Measurements from ENCODE around the gene INSR.
"Not testable (repeated sequence)": the region's sequence is repeated elsewhere in the genome, so short reads cannot be mapped to it uniquely, and the experiment has no call there.

Gene INSR

DNA sequence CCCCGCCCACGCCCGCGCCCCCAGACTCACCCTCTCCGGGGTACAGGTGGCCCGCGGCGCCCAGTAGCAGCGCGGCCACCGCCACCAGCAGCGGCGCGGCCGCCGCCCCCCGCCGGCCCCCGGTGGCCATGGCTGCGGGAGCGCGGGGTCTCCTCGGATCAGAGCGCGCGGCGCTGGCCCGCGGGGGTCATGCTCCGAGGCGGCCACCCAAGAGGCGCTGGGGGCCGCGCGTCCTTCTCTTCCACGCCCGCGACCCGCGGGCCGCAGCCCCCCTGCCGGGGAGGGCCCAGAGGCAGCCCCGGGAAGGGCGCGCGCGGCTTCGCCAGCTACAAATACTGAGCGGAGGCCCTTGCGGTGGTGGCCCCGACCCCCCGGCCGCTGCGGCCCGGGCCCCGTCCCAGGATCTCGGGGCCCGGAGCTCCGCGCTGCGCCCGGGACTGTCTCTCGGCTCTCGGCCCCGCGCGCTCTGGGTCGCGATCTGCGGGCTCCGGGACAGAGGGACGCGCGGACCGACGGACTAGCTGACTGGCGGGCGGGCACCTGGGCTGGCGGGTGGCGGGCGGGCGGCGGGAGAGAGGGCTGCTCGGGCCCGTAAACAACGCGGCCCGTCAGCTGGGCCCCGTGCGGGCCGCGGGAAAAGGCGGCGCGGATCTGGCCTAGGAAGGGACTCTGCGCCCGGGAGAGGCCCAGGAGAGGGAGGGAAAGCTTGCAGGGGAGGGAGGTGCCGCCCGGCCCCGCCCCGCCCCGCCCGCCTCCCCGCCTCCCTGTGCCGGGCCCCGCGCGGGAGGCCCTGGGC, at the start of gene INSR:
Gene INSR, minus strand, starts transcription at position 653 of the 796 bp plus-strand sequence. Its CDS starts 523 bp downstream, at position 130.
- DNase-seq (ENCODE audit: low spot score) = peak; percentile 85

DNA sequence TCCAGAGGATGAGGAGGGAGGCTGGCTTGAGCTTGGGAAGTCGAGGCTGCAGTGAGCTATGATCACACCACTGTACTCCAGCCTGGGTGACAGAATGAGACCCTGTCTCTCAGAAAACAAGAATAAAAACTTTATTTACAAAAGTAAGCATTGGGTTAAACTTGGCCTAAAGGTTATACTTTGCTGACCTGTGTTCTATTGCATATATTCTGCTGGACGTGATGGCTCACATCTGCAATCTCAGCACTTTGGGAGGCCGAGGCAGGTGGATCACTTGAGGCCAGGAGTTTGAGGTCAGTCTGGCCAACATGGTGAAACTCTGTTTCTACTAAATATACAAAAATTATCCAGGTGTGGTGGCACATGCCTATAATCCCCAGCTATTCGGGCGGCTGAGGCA, 47.9 kb upstream of the INSR start:
- no peak for DNase-seq (ENCODE audit: low spot score)

DNA sequence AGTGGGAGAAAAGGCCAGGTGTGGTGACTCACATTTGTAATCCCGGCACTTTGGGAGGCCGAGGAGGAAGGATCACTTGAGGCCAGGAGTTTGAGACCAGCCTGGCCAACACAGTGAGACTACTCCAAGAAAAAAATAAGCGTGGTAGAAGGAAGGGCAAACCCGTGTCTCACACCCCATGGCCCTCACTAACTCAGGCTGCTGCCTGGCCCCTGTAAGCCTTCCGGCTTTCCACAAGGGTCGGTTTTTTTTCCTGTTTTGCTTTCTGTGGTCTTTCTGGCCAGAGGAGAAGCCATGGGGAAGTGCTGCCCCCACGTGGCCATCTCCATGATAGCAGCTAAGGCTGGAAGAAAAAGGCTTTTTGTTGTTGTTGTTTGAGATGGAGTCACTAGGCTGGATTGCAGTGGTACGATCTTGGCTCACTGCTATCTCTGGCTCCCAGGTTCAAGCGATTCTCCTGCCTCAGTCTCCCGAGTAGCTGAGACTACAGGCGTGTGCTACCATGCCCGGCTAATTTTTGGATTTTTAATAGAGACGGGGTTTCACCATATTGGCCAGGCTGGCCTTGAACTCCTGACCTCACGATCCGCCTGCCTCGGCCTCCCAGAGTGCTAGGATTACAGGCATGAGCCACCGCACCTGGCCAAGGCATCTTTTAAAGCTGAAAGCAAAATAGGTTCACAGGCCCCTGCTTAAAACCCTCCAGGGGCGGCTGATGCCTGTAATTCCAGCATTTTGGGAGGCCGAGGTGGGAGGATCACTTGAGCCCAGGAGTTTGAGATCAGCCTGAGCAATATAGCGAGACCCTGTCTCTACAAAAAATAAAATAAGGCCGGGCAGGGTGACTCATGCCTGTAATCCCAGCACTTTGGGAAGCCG, 47.0 kb upstream of the INSR start:
- peak; percentile 77 for DNase-seq (ENCODE audit: low spot score)

DNA sequence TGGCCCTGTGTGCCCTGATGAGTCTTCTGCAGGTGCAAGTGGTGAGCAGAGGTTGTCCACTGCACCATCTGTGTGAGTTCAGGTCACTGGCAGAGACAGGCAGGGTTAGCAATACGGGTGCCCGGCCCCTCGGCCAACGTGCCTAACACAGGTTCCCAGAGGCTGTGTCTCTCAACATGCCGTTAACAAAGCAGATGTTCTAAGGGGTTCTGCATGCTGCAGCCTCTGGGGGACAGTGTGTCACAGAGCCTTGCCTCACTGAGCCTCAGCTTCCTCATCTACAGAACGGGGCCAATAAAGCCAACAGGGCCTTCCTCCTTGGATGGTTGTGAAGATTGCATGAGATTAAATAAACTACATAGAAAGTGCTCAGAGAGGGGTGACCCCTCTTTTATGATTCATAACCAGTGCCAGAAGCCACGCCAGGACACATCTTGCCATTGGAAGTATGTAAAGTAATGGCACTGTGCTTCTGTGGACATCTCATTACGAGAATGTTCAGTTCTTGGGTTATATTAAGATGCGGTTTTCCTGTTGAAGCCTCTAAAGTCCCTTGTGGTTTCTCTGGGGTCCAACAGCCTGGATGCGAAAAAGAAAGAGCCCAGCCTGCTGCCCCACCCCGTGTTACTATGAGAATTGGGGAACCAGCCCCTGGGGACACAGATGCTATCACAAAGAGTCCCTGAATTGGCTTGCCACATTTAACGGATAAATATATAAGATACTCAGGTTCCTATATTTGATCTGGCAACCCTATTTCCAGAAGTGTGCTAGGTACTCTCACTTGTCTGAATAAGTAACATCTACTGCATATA, 43.4 kb upstream of the INSR start:
- peak; percentile 56 for DNase-seq (ENCODE audit: low spot score)

DNA sequence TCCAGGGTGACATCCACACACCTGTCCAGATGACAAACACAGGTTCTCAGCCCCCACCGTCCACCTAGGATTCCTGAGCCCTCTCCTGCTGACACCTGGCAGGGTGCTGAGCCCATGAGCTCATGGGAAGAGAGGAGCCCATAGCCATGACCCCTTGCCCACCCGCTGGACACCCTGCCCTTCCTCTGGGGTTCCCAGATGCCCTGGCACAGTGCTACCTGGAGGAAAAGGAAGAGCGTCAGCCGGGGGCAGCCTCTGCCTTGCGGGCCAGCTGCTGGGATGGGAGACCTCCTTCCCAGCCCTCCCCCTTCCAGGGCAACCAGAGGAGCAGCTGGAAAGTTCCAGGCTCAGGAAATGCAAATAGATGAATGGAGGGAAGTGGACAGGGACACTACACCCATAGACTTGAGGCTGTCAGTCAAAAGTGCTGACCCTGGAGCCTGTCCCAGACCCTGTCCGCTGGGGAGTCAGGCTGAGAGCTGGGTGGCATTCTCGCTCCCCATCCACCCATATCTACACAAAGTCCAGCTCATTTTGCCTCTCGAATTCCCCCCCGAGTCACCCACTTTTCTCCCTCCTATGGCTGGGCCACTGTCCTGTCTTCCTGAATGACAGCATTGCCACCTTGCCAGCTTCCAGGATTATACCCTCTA, 42.2 kb upstream of the INSR start:
- DNase-seq (ENCODE audit: low spot score) = no peak

DNA sequence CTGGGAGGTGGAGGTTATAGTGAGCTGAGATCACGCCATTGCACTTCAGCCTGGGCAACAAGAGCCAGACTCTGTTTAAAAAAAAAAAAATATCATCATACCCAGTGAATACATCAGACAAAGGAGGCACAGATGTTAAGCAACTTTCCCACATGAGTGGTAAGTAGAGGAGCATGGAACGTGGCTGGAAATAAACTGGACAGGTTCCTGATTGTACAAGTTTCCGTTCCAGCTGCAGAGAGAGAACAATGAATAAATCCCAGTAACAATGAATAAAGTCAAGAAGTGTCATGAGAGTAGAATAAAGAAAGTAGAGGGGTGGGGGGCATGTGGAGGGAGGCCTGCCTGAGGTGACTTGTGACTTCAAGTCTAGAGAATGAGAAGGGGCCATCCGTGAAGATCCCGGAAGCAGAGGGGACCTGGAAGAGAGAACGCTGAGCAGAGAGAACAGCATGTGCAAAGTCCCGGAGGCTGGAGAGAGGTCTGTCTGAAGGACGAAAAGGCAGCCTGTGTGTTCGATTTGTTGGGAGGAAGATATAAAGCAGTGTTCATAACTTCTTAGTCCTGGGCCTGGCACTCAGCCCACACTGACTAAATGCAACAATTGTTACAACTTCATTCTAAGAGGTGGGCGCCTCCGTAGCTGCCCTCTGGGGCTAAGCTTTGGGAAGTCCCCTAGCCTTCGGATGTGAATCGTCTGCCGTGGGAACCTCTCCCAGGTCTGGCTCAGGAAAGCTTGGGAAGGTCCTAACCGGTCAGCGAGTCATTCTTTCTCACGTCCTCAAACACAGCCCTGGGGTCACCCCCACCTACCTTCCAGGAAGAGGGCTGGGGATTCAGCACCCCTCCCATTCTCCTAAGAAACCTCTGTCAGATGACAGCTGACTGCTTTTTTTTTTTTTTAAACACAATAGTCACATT, 39.2 kb upstream of the INSR start:
- no peak for DNase-seq (ENCODE audit: low spot score)

DNA sequence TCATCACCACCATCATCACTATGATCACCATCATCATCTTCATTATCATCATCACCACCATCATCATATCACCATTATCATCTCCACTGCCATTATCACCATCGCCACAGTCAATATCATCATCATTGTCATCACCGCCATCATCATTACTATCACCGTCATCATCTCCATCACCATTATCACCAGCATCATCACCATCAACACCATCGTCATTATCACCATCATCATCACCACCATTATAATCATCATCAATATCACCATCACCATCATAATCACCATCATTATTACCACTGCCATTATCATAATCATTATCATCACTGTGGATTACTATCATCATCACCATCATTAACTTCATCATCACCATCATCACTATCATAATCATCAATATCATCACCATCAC, 37.2 kb upstream of the INSR start:
- no peak for DNase-seq (ENCODE audit: low spot score)

DNA sequence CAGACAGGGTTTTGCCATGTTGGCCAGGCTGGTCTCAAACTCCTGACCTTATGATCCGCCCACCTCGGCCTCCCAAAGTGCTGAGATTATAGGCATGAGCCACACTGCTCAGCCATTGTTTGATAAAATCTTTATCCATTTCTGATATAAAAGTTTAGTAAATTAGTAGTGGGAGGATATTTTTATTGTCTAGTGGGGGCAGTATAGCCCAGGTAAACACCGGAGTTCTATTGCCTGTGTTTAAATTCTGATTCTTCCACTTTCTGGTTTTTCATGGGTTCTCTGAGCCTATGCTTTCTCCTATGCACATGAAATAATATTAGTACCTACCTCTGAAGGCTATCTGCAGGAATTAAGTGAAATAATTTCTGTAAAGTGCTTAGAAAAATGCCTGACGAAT, 34.4 kb upstream of the INSR start:
- DNase-seq (ENCODE audit: low spot score) = no peak

DNA sequence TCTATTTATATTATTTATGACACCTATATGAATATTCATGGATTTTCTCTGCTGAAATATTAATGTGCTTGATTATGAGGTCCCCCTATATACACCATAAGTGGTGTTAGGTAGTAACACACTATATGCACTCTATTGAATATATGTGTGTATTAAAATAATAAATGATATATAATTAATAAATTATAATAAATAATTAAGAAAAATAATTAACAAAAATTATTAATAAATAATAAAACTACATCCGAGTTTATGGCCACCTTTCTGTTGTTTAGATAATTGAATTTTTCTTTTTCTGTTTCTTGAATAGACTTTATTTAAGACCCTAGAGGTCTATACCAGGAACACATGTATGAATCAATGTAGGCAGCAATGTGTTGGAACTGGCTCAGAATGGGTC, 33.6 kb upstream of the INSR start:
- no peak for DNase-seq (ENCODE audit: low spot score)

DNA sequence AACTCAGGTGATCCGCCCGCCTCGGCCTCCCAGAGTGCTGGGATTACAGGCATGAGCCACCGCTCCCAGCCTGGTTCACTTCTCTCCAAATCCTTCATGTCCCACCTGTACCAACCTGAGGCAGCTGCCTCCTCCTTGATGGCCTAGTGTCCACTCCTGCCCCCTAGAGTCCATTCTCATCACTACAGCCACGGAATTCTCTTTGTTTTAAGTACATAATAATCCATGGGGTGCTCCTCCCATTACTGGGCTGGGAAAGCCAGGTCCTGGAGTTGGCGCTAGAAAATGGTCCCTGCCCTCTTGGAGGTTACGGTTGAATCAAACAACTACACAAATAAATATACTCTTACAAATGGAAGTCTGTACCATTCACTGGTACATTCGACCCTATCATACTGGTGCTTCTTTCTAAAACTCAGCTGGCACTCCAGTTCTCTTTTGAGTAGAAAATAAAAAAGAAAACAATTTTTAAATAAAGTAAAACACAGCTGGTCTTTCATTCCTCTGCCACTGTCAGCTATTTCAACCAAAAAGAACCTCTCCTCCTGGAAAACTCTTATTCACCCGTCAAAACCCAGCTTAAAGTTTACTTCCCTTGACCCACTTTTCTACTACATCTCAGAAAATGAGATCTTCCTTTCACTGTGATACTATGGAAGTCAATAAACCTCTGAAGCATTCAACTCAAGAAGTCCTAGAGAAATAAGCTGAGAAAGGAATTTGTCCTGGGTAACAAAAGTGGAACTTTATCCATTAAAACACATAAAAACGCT, 32.1 kb upstream of the INSR start:
- DNase-seq (ENCODE audit: low spot score) = no peak

DNA sequence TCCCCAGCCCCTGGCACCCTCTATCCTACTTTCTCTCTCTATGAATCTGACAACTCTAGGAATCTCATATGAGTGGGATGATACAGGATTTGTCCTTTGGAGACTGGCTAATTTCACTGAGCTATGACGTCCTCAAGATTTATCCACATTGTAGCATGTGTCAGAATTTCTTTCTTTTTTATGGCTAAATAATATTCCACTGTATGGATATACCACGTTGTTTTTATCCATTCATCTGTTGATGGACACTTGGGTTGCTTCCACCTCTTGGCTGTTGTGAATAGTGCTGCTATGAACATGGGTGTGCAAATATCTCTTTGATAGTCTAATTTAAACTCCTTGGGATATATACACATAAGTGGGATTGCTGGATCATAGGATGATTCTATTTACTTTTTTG, 24.0 kb upstream of the INSR start:
- no peak for DNase-seq (ENCODE audit: low spot score)

DNA sequence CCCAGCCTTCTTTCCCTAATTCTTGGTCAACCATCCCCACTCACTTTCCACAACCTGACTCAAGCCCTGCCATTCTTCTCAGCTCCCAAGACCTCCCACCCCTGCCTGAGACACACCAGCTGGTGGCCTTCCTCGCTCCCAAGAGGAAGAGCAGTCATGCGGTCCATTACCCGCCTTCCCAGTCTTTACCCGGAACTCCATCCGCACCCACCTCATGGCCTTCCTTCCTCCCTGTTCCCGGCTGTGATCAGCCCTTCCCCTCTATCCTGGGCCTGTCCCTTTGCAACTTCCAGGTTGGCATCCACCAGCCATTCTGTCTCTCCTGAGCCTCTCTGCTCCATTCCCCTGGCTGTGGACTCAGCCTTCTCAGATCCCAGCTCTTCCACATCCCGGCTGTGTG, 18.6 kb upstream of the INSR start:
- DNase-seq (ENCODE audit: low spot score) = no peak

DNA sequence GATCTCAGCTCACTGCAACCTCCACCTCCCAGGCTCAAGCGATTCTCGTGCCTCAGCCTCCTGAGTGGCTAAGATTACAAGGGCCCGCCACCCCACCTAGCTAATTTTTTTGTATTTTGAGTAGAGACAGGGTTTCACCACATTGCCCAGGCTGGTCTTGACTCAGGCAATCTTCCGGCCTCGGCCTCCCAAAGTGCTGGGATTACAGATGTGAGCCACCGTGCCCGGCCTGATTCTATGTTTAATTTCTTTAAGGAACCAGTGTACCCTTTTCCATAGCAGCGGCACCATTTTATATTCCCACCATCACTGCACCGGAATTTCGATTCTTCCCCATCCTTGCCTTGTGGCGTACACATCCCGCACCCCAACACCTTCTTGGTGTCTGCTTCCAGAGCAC, 17.7 kb upstream of the INSR start:
- no peak for DNase-seq (ENCODE audit: low spot score)

DNA sequence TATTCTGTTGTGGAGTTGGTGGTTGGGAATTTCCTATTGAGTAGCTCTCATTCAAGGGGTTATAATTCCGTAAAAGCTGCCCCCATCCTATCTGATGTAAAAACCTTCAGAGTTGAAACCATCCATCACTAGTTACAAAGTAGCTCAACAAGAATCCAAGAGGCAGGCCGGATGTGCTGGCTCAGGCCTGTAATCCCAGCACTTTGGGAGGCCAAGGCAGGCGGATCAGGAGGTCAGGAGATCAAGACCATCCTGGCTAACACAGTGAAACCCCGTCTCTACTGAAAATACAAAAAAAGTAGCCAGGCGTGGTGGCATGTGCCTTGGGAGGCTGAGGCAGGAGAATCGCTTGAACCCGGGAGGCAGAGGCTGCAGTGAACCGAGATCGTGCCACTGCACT, 14.1 kb upstream of the INSR start:
- not testable (repeated sequence) for DNase-seq (ENCODE audit: low spot score)

DNA sequence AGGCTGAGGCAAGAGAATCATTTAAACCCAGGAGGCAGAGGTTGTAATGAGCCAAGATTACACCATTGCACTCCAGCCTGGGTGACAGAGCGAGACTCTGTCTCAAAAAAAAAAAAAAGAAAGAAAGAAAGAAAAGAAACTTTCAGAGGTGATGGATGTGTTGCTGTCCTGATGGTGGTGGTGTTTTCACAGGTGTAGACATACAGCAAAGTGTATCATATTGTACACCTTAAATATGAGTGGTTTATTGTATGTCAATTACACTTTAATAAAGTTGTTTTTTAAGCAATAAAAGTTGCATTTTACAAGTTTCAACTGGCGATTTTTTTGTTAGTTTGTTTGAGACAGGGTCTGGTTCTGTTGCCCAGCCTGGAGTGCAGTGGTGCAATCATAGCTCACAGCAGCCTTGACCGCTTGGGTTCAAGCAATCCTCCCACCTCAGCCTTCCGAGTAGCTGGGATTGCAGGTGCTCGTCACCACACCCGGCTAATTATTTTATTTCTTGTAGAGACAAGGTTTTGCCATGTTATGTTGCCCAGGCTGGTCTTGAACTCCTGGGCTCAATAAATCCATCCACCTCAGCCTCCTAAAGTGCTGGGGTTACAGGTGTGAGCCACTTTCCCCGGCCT, 13.5 kb upstream of the INSR start:
- DNase-seq (ENCODE audit: low spot score) = no peak

DNA sequence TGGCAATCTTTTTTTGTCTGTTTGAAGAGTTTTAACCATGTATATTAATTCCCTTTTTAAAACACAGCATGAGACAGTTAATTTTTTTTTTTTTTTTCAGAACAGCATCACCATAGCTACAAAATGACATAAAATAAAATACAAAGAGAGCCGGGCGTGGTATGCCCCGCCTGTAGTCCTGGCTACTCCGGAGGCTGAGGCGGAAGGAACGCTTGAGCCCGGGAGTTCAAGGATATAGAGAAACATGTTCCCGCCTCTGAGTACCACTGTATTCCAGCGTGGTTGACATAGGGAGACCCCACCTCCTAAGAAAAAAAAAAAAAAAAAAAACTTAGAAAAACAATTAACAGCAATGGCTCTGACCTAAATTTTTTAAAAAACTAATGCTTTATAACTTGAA, 10.0 kb upstream of the INSR start:
- no peak for DNase-seq (ENCODE audit: low spot score)

DNA sequence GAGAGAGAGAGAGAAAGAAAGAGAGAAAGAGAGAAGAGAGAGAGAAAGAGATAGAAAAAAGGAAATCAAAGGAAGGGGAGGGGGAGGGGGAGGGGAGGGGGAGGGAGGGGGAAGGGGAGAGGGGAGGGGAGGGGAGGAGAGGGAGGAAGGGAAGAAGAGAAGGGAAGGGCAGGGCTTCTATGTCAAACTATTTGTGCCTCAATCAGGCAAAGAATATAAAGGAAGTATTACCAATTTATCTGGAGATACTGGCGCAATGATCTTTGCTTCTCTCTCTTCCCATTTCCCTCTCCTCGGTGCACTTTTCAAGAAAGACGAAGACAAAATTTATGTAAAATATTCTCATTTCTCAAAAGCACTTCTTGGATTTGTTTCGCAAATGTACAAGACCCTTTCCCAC, 9.3 kb upstream of the INSR start:
- DNase-seq (ENCODE audit: low spot score) = no peak

DNA sequence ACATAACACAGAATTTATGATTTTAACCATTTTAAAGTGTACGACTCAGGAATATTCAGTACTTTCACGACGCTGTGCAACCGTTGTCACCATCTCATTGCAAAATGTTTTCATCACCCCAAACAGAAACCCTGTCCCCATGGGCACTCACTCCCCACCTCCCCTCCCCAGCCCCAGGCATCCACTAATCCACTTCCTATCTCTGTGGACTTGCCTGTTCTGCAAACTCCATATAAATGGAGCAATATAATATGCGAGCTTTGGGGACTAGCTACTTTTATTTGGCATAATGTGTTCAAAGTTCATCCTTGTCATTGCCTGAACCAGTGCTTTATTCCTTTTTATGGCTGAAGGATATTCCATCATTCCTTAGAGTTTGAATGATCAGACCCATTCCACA, 7.3 kb upstream of the INSR start:
- DNase-seq (ENCODE audit: low spot score) = no peak

DNA sequence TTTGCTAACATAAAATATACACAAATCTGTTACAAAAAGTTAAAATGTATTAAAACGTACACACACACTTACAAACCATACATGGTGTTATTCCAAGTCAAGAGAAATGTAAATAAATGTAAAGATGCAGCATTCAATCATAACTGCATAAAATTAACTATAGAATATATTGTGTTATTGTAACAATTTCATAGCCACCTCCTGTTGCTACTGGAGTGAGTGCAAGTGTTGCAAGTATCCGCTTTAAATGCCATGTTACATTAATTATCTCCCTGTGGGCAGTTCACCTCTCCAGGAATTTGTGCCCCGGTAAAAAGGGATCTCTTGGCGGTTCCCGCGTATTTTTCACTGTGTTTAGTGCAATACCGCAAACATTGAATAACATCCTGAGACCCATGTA, 3.5 kb upstream of the INSR start:
- no peak for DNase-seq (ENCODE audit: low spot score)

Data from pons (tissue), 1 donor.